ENCODE measurements around the gene TMEM69.
"Not testable (repeated sequence)": the region's sequence is repeated elsewhere in the genome, so short reads cannot be mapped to it uniquely, and the experiment has no call there.

Gene TMEM69

DNA sequence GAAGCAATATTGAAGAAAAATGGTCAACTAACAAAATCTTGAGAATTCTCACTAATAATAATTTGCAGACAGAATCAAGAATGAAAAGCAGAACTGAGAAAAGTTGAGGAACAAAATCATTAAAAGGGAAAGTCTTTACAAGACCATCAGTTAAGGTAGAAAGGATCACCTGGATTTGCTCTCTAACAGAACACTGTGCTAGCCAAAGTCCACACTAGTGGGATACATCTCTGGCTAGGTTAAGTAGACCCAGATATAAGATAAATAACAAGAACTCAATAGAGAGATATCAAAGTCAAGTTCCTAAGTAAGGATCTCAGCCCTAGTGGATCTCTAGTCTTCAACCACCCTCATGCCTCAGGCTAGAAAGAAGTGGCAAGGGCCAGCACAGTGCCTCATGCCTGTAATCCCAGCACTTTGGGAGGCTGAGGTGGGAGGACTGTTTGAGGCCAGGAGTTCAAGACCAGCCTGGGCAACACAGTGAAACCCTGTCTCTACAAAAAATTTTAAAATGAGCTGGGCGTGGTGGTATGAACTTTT, 42.9 kb downstream of the TMEM69 start:
- DNase-seq (ENCODE audit: low read depth, low spot score), result no peak

DNA sequence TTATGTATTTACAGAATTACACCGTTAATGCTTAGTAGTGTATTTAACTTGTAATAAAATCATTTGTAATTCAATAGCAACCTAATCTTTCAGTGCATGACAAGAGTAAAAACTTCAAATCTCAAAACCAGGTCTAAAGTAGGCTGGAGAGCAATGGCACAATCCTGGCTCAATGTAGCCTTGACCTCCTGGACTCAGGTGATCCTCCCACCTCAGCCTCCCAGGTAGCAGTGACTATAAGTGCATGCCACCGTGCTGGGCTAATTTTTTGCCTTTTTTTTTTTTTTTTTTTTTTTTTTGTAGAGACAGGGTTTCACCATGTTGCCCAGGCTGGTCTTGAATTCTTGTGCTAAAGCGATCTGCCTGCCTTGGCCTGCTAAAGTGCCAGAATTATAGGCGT, 51.2 kb downstream of the TMEM69 start:
- DNase-seq (ENCODE audit: low read depth, low spot score), result no peak

DNA sequence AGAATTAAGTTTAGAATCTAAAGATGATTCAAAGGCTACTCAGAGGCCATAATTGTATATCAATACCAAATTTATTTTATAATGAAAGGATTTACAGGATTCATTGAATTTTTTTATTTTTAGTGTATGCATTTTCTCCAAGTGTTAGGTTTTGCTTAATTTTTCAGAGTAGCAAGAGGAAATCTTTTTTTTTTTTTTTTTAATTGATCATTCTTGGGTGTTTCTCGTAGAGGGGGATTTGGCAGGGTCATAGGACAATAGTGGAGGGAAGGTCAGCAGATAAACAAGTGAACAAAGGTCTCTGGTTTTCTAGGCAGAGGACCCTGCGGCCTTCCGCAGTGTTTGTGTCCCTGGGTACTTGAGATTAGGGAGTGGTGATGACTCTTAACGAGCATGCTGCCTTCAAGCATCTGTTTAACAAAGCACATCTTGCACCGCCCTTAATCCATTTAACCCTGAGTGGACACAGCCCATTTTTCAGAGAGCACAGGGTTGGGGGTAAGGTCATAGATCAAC, 51.7 kb downstream of the TMEM69 start:
- DNase-seq (ENCODE audit: low read depth, low spot score), result not testable (repeated sequence)

Measured in activated naive CD8-positive, alpha-beta T cell treated with anti-CD3 and anti-CD28 coated beads, Interleukin-2, amount 50 U/mL, for 16 hours (primary cell).